ENCODE results near the gene ZNF81. TPM values are rescaled to one million over a fixed set of nuclear protein-coding genes. Genes with fewer than 3 reads are reported as not detected.

ZNF81 gene
- total and polyA plus RNA-seq, 2 of the 13 experiments (the other 11 are each of a cell fraction or from before 2014, with no cell fraction given): 1.4 to 3.2 TPM

DNA sequence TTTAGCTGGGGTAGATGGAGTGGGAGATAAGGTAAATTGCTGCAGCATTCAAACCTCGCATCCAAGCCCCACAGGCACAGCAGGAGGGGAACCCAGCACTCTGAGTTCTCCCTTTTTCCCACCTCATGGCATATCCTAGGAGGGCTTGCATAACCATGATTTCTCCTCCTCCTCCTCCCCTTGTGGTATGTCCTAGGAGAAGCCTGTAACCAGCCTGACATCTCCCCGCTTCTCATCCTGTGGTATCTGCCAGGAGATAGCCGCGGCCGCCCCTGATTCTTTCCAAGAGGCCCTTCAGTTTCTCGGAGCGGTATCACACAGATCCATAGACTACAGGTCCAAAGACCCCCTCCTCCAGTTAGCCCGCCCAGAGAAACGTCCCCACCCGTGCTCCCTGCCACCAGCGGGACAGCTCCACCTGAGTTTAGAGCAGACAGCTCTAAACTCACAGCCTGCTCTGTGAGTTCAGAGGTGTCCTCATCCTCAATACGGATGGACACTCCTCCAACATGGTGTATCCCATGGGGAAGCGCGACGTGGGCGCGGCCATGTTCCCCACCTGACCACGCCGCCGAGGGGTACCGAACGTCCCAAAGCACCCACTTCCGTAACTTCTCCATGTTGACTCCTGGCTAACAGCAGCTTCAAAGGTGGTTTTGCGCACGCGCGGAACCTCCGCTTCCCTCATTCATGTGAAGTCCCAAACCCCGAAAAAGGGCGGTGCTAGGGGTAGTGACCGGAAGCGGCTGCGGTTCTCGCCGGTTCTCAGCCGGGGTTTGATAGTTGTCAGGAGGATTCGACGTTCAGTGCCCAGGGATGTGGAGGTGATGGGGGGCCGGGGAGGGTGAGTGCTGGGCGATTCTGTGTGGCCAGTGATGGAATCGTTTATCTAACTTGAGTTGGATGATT is at the start of gene ZNF81 (continued):
- TF ChIP-seq, protein P1, sequence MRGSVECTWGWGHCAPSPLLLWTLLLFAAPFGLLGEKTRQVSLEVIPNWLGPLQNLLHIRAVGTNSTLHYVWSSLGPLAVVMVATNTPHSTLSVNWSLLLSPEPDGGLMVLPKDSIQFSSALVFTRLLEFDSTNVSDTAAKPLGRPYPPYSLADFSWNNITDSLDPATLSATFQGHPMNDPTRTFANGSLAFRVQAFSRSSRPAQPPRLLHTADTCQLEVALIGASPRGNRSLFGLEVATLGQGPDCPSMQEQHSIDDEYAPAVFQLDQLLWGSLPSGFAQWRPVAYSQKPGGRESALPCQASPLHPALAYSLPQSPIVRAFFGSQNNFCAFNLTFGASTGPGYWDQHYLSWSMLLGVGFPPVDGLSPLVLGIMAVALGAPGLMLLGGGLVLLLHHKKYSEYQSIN (CRISPR knock-in tag; IDR thresholded peaks at IDR 0.05; ENCODE audit: borderline replicate concordance): no peak
- TF ChIP-seq PAWR (CRISPR knock-in tag; IDR thresholded peaks at IDR 0.05; ENCODE audit: borderline replicate concordance) (no peak), HNF4G (IDR thresholded peaks at IDR 0.05; ENCODE audit: borderline replicate concordance, low read depth, low read length) (no peak), HNF4G (CRISPR knock-in tag; IDR thresholded peaks at IDR 0.05; ENCODE audit: borderline replicate concordance, low read depth) (no peak), ZNF572 (CRISPR knock-in tag; IDR thresholded peaks at IDR 0.05) (no peak), ZNF264 (CRISPR knock-in tag; IDR thresholded peaks at IDR 0.05) (no peak), ZNF205 (CRISPR knock-in tag; IDR thresholded peaks at IDR 0.05) (no peak), ZNF605 (CRISPR knock-in tag; IDR thresholded peaks at IDR 0.05) (0 out of 2 replicates have a peak, but pooled peaks have one; percentile 55), KDM1A (CRISPR knock-in tag; IDR thresholded peaks at IDR 0.05) (no peak), ATF7 (IDR thresholded peaks at IDR 0.05) (no peak), ATF7 (CRISPR knock-in tag; IDR thresholded peaks at IDR 0.05) (no peak), ZFAT (CRISPR knock-in tag; conservative IDR thresholded peaks at IDR 0.05) (no peak), HNRNPH1 (optimal IDR thresholded peaks at IDR 0.05; ENCODE audit: low read depth, low read length) (no peak), MEIS1 (CRISPR knock-in tag; IDR thresholded peaks at IDR 0.05; ENCODE audit: borderline replicate concordance) (no peak), ZSCAN12 (CRISPR knock-in tag; IDR thresholded peaks at IDR 0.05) (no peak), KLF6 (CRISPR knock-in tag; IDR thresholded peaks at IDR 0.05) (no peak)
- TF ChIP-seq, protein P2, sequence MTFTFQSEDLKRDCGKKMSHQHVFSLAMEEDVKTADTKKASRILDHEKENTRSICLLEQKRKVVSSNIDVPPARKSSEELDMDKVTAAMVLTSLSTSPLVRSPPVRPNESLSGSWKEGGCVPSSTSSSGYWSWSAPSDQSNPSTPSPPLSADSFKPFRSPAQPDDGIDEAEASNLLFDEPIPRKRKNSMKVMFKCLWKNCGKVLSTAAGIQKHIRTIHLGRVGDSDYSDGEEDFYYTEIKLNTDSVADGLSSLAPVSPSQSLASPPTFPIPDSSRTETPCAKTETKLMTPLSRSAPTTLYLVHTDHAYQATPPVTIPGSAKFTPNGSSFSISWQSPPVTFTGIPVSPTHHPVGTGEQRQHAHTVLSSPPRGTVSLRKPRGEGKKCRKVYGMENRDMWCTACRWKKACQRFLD (CRISPR knock-in tag; IDR thresholded peaks at IDR 0.05; ENCODE audit: borderline replicate concordance): no peak
- TF ChIP-seq, protein P3, sequence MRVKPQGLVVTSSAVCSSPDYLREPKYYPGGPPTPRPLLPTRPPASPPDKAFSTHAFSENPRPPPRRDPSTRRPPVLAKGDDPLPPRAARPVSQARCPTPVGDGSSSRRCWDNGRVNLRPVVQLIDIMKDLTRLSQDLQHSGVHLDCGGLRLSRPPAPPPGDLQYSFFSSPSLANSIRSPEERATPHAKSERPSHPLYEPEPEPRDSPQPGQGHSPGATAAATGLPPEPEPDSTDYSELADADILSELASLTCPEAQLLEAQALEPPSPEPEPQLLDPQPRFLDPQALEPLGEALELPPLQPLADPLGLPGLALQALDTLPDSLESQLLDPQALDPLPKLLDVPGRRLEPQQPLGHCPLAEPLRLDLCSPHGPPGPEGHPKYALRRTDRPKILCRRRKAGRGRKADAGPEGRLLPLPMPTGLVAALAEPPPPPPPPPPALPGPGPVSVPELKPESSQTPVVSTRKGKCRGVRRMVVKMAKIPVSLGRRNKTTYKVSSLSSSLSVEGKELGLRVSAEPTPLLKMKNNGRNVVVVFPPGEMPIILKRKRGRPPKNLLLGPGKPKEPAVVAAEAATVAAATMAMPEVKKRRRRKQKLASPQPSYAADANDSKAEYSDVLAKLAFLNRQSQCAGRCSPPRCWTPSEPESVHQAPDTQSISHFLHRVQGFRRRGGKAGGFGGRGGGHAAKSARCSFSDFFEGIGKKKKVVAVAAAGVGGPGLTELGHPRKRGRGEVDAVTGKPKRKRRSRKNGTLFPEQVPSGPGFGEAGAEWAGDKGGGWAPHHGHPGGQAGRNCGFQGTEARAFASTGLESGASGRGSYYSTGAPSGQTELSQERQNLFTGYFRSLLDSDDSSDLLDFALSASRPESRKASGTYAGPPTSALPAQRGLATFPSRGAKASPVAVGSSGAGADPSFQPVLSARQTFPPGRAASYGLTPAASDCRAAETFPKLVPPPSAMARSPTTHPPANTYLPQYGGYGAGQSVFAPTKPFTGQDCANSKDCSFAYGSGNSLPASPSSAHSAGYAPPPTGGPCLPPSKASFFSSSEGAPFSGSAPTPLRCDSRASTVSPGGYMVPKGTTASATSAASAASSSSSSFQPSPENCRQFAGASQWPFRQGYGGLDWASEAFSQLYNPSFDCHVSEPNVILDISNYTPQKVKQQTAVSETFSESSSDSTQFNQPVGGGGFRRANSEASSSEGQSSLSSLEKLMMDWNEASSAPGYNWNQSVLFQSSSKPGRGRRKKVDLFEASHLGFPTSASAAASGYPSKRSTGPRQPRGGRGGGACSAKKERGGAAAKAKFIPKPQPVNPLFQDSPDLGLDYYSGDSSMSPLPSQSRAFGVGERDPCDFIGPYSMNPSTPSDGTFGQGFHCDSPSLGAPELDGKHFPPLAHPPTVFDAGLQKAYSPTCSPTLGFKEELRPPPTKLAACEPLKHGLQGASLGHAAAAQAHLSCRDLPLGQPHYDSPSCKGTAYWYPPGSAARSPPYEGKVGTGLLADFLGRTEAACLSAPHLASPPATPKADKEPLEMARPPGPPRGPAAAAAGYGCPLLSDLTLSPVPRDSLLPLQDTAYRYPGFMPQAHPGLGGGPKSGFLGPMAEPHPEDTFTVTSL (CRISPR knock-in tag; IDR thresholded peaks at IDR 0.05; ENCODE audit: borderline replicate concordance): no peak
- TF ChIP-seq, protein P4, sequence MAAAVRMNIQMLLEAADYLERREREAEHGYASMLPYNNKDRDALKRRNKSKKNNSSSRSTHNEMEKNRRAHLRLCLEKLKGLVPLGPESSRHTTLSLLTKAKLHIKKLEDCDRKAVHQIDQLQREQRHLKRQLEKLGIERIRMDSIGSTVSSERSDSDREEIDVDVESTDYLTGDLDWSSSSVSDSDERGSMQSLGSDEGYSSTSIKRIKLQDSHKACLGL (CRISPR knock-in tag; IDR thresholded peaks at IDR 0.05): no peak
